A549 (cell line): ENCODE data around the gene TNFAIP3. TPM values are rescaled to one million over a fixed set of nuclear protein-coding genes. Genes with fewer than 3 reads are reported as not detected.
"Not testable (repeated sequence)": the region's sequence is repeated elsewhere in the genome, so short reads cannot be mapped to it uniquely, and the experiment has no call there.

Experiments used
- ATAC-seq, 2 experiments: fragments of 200-7000 bp in 1 of 2; fragments of >200 bp in 1 of 2; cut with Nextera tagmentation in 1 of 2; cut with Tn5 transposase in 1 of 2; 3 replicates each; pipeline versions ENCODE4 v1.8.0 to v1.9.1; 2018 to 2020; ENCODE audit warnings: mild to moderate bottlenecking in 1 of 2, moderate library complexity in 1 of 2
- CTCF ChIA-PET: fragments of 300-600 bp; sonication (Branson Sonifier 250); formaldehyde crosslinking; extraction: SDS; loops from one replicate; lab custom pipeline; 2021; ENCODE audit warnings: antibody characterized with exemption, inconsistent platforms; lab: Yijun Ruan, JAX
- POLR2A ChIA-PET: fragments of 350-600 bp; formaldehyde crosslinking; extraction: SDS; loops from one replicate; lab custom pipeline; 2021; ENCODE audit warnings: antibody characterized with exemption, inconsistent platforms; lab: Yijun Ruan, JAX
- DNase-seq, 2 experiments: peaks; one replicate each; pipeline versions ENCODE4 v3.0.0 to v3.0.0-alpha.2; 2011 to 2016; ENCODE audit warnings: low read depth in 1 of 2, low spot score in 1 of 2
- FAIRE-seq: peaks from 2 replicates; lab custom pipeline; 2011; peaks lifted over from hg19 to GRCh38; lab: Jason Lieb, UNC
- H3K27ac ChIP-seq, 2 experiments: fragments of >200 bp; sonication (Bioruptor Twin); formaldehyde crosslinking; 3 replicates each; pipeline ENCODE4 v1.5.1; 2016 to 2017
- H3K4me1 ChIP-seq: fragments of >200 bp; sonication (Bioruptor Twin); formaldehyde crosslinking; 3 replicates; pipeline ENCODE4 v1.6.1; 2016
- H3K4me2 ChIP-seq: fragments of >200 bp; sonication (Bioruptor Twin); formaldehyde crosslinking; 3 replicates; pipeline ENCODE4 v1.6.1; 2016
- H3K4me3 ChIP-seq: fragments of >200 bp; sonication (Bioruptor Twin); formaldehyde crosslinking; 3 replicates; pipeline ENCODE4 v1.5.1; 2016
- H3K9me3 ChIP-seq: fragments of >200 bp; sonication (Bioruptor Twin); formaldehyde crosslinking; 3 replicates; pipeline ENCODE4 v1.6.1; 2016
- ATOH8 ChIP-seq: fragments of 250-450 bp; sonication (Bioruptor Pico); IDR thresholded peaks from 2 replicates; pipeline ENCODE4 v1.5.0; 2020; ENCODE audit warnings: low read depth, mild to moderate bottlenecking, moderate library complexity
- BCL3 ChIP-seq: fragments of >200 bp; sonication (Bioruptor Twin); formaldehyde crosslinking; IDR thresholded peaks from 3 replicates; pipeline ENCODE4 v1.6.1; 2016
- CBX2 ChIP-seq: fragments of 200-600 bp; sonication (generic); IDR thresholded peaks from 2 replicates; pipeline ENCODE4 v1.6.1; 2016; ENCODE audit warnings: low read depth, mild to moderate bottlenecking, borderline replicate concordance
- CHD2 ChIP-seq: fragments of 150-350 bp; IDR thresholded peaks from 2 replicates; pipeline ENCODE4 v1.6.1; 2014; ENCODE audit warnings: low read length; ENCODE audit not compliant: partially characterized antibody
- CTCF ChIP-seq: fragments of >200 bp; sonication (Bioruptor Twin); formaldehyde crosslinking; IDR thresholded peaks from 3 replicates; pipeline ENCODE4 v1.5.1; 2016
- EHF ChIP-seq: fragments of 250-450 bp; sonication (Bioruptor Pico); IDR thresholded peaks from 2 replicates; pipeline ENCODE4 v1.5.0; 2020; ENCODE audit warnings: mild to moderate bottlenecking
- EHMT2 ChIP-seq: fragments of 200-600 bp; sonication (generic); IDR thresholded peaks from 2 replicates; pipeline ENCODE4 v1.6.1; 2016; ENCODE audit warnings: antibody characterized with exemption, low read depth, mild to moderate bottlenecking, moderate library complexity
- EP300 ChIP-seq, 2 experiments: fragments of >200 bp; sonication (Bioruptor Twin); formaldehyde crosslinking; IDR thresholded peaks; 2 replicates in 1 of 2; 3 replicates in 1 of 2; pipeline ENCODE4 v1.6.1; 2016 to 2017
- FOXS1 ChIP-seq: fragments of 250-450 bp; sonication (Bioruptor Pico); IDR thresholded peaks from 2 replicates; pipeline ENCODE4 v1.5.0; 2020; ENCODE audit warnings: mild to moderate bottlenecking, moderate library complexity
- HES2 ChIP-seq: fragments of >200 bp; sonication (Bioruptor Twin); formaldehyde crosslinking; IDR thresholded peaks from 2 replicates; pipeline ENCODE4 v1.6.1; 2016
- HOXB13 ChIP-seq: fragments of 250-450 bp; sonication (Bioruptor Pico); IDR thresholded peaks from 2 replicates; pipeline ENCODE4 v1.5.0; 2020; ENCODE audit warnings: low read depth, mild to moderate bottlenecking, moderate library complexity
- JUN ChIP-seq, 2 experiments: fragments of >200 bp; sonication (Bioruptor Twin); formaldehyde crosslinking; IDR thresholded peaks; 2 replicates in 1 of 2; 3 replicates in 1 of 2; pipeline ENCODE4 v1.6.1; 2016 to 2017
- JUNB ChIP-seq: fragments of >200 bp; sonication (Bioruptor Twin); formaldehyde crosslinking; IDR thresholded peaks from 2 replicates; pipeline ENCODE4 v1.6.1; 2016
- KDM5A ChIP-seq: fragments of 200-600 bp; sonication (generic); IDR thresholded peaks from 2 replicates; pipeline ENCODE4 v1.6.1; 2016; ENCODE audit warnings: antibody characterized with exemption, mild to moderate bottlenecking
- MAX ChIP-seq: IDR thresholded peaks from 2 replicates; pipeline ENCODE4 v1.6.1; 2012
- PHF8 ChIP-seq: fragments of 200-600 bp; sonication (generic); IDR thresholded peaks from 2 replicates; pipeline ENCODE4 v1.6.1; 2016; ENCODE audit warnings: low read depth, mild to moderate bottlenecking, antibody characterized with exemption, moderate library complexity, borderline replicate concordance
- RFX5 ChIP-seq: fragments of 450-650 bp; IDR thresholded peaks from 2 replicates; pipeline ENCODE4 v1.7.1; 2014; ENCODE audit warnings: antibody characterized with exemption, mild to moderate bottlenecking, moderate library complexity
- RNF2 ChIP-seq: fragments of 200-600 bp; sonication (generic); IDR thresholded peaks from 2 replicates; pipeline ENCODE4 v1.6.1; 2016; ENCODE audit warnings: low read depth, mild to moderate bottlenecking, antibody characterized with exemption, moderate library complexity, borderline replicate concordance
- SREBF2 ChIP-seq: fragments of 450-650 bp; IDR thresholded peaks from 2 replicates; pipeline ENCODE4 v1.6.1; 2014; ENCODE audit warnings: mild to moderate bottlenecking, moderate library complexity
- TP53 ChIP-seq: fragments of 250-450 bp; sonication (Bioruptor Pico); IDR thresholded peaks from 2 replicates; pipeline ENCODE4 v1.5.0; 2021; ENCODE audit warnings: mild to moderate bottlenecking, moderate library complexity
- ZC3H11A ChIP-seq: fragments of 450-650 bp; IDR thresholded peaks from 2 replicates; pipeline ENCODE4 v1.6.1; 2014; ENCODE audit warnings: antibody characterized with exemption, mild to moderate bottlenecking
- WGBS: methylation state at CpG from one replicate; pipeline ENCODE4 v1.1.6; 2017; ENCODE audit errors: missing lambda C conversion rate; 5-methylcytosine and 5-hydroxymethylcytosine counted together
- polyA plus RNA-seq, 4 experiments: library from polyadenylated mRNA; depleted of rRNA in 3 of 4; stranded (reverse); fragments of >200 nt; fragmentation: RNase III in 1 of 4; extraction: RNeasy Plus Mini Kit Qiagen cat#74134 plus additional on column Dnase treatment in 1 of 4; gene quantifications; 2 replicates in 3 of 4; 3 replicates in 1 of 4; pipeline ENCODE4 v1.2.3, GENCODE V29; 2011 to 2017

The TNFAIP3 gene
- polyA plus RNA-seq, 2 of the 4 experiments (the other 2 are of a cell fraction) = 2.7 to 8.5 TPM

GRCh38 chr6:137893181-137893580, 26.1 kb downstream of the TNFAIP3 start:
- Histone ChIP-seq H3K9me3 (no peaks in the 10 kb centered on the region), H3K27ac (no peak overlapping the region), H3K4me2 (no peak overlapping the region), H3K4me1 (no peaks in the 10 kb centered on the region), H3K4me3 (no peak overlapping the region)
- FAIRE-seq = no peak
- 29% methylated on average over 3 of the region's 3 CpGs for WGBS
- DNase-seq = no peak
- ChIA-PET POLR2A (no interaction called here), CTCF (interaction anchor here (0.7 to 1.2 kb wide), 2 partner anchors 52 to 111 kb away, joined by 3 read pairs; no protein-coding TSS in a partner anchor)
- no peak for ATAC-seq
- TF ChIP-seq CTCF (no peak), RNF2 (no peak), MAX (no peak), PHF8 (no peak), EHF (CRISPR knock-in tag) (no peak), ZC3H11A (no peak), EP300 (IDR thresholded peaks at IDR 0.05) (no peak), JUNB (no peak), FOXS1 (CRISPR knock-in tag) (no peak), SREBF2 (no peak), TP53 (CRISPR knock-in tag) (no peak), ATOH8 (no peak)

- WGBS = 52% methylated on average over 2 of the region's 2 CpGs
- TF ChIP-seq SREBF2 (no peak), CHD2 (no peak), MAX (no peak)
- H3K27ac ChIP-seq = no peak overlapping the region
- no peak for DNase-seq
- H3K9me3 ChIP-seq = no peaks in the 10 kb centered on the region
- ChIA-PET CTCF (interaction anchor here (0.7 to 1.2 kb wide), 2 partner anchors 52 to 110 kb away, joined by 3 read pairs; no protein-coding TSS in a partner anchor), POLR2A (no interaction called here)
- no peak for FAIRE-seq
- ATAC-seq = no peak
- H3K4me2 ChIP-seq = no peak overlapping the region
- no peak overlapping the region for H3K4me3 ChIP-seq
- H3K4me1 ChIP-seq = no peaks in the 10 kb centered on the region
Observed at GRCh38 chr6:137893726-137894125, 26.7 kb downstream of the TNFAIP3 start.

- not testable (repeated sequence) for H3K4me2 ChIP-seq, H3K27ac ChIP-seq
- CTCF ChIA-PET = interaction anchor here (0.9 kb wide), 1 partner anchor 33 kb away, joined by 3 read pairs; no protein-coding TSS in a partner anchor
Observed at GRCh38 chr6:137894378-137894777, 27.3 kb downstream of the TNFAIP3 start.

GRCh38 chr6:137894779-137895385, 27.8 kb downstream of the TNFAIP3 start:
- Histone ChIP-seq H3K4me1 (no peaks in the 10 kb centered on the region), H3K4me2 (no peak overlapping the region), H3K9me3 (no peaks in the 10 kb centered on the region), H3K27ac (no peak overlapping the region), H3K4me3 (no peak overlapping the region)
- ATAC-seq (no peak), DNase-seq (no peak), FAIRE-seq (no peak)
- TF ChIP-seq HOXB13 (no peak), EHMT2 (no peak), RFX5 (no peak), BCL3 (no peak), CTCF (no peak), KDM5A (no peak), HES2 (no peak), JUN (IDR thresholded peaks at IDR 0.05) (no peak), CBX2 (no peak)
- CTCF ChIA-PET = interaction anchor here (0.9 kb wide), 1 partner anchor 32 kb away, joined by 3 read pairs; no protein-coding TSS in a partner anchor
- 38% methylated on average over 4 of the region's 4 CpGs for WGBS
- POLR2A ChIA-PET = no interaction called here

More at GRCh38 chr6:137894378-137894777, 27.3 kb downstream of the TNFAIP3 start:
- H3K9me3 ChIP-seq, FAIRE-seq, H3K4me1 ChIP-seq, ATAC-seq, H3K4me3 ChIP-seq, DNase-seq, POLR2A ChIA-PET: not testable (repeated sequence)
- WGBS = 60% methylated on average over 8 of the region's 8 CpGs
